Activated gamma-delta T cell (primary cell): Measurements from ENCODE around the gene SMCO2.
A peak's percentile ranks its signal among the peaks of the same experiment; 100 is the strongest.

Source experiments
- DNase-seq: peaks from one replicate; lab custom pipeline; 2025; lab: John Stamatoyannopoulos, UW

The SMCO2 gene

DNA sequence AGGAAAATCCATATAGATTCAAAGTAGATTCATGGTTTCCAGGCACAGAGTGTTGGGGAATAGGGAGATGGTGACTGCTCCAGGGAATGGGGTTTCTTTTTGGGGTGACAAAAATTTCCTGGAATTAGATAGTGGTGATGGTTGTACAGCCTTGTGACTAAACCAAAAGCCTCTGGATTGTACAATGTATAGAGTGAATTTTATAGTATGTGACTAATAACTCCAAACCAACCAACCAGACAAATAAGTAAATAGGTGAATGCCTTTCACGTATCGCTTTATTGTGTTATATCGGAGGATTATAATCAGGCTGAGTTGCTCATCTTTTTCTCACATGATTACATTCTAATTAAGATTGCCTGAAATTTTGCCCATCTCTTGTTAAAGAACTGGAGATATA is 52.8 kb downstream of the SMCO2 start:
- DNase-seq: no peak

DNA sequence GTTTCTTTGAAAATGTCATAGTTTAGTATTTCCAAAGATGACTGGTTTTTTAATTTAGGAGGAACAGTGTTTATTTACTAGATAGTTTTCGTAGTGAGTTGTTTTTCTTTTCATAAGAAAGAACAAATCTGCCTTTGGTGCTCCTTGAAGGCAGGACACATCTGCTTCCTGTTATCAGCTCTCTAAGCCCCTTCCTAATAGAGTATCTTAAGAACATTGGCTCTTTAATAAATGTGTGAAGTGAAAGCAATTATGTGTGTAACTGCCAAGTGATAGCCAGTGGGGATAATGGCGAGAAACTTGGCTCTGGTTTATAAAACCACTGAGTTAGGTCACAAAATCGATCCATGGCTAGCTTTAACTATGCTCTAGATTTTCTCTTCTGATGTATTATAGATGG is 54.0 kb downstream of the SMCO2 start:
- DNase-seq: no peak

DNA sequence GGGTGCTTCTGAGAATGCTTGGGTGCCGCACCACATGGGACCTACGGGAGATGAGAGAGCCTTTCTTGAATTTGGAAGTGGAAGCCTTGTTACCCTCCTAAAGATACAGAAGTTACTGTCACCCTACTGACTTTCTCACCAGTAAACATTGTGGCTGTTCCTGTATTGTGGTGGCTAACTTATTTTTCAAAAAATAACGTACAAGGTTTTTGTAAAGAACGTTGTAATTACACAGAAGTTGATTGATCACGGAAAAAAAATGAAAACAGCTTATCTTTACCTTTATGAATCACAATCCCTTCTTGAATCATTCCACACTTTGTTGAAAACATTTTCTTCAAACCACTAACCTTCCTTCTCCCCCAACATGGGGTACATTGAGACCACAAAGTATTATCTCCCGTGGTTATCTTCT is 55.5 kb downstream of the SMCO2 start:
- DNase-seq: no peak

DNA sequence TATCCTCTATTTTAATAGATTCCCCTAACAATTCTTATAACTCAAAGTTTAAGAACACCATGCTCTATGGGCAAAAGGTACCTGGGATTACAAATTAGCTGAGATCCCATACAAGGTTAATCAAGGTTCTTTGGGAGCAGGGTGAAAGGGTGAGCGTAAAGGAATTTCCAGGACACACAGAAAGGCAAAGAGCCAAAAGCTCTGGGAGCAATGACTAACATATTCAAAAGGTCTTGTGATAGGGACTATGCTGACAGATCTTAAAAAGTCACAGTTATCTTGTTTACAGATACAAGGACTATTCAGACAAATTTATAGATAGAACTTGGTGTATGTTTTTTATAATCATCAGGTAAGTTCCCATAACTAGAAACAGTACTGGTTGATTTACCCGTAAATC is 58.0 kb downstream of the SMCO2 start:
- DNase-seq: no peak

DNA sequence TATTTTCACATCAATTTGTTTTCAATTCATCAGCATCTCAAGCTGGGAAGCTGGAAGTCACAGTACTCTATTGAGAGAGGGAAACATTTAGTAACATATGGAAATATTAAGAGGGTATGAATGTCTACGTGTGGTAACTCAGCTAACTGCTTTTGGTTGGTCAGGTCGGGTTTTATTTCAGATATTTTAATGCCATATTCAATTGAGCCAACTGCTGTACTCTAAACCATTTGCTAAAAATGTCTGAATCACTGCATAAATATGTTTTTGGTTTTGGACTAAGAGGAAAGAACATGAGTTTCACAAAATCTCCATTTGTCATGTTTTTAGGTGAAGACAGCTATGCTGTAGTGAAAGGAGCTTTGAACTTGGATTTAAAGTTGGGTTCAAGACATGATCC is 58.6 kb downstream of the SMCO2 start:
- no peak for DNase-seq

DNA sequence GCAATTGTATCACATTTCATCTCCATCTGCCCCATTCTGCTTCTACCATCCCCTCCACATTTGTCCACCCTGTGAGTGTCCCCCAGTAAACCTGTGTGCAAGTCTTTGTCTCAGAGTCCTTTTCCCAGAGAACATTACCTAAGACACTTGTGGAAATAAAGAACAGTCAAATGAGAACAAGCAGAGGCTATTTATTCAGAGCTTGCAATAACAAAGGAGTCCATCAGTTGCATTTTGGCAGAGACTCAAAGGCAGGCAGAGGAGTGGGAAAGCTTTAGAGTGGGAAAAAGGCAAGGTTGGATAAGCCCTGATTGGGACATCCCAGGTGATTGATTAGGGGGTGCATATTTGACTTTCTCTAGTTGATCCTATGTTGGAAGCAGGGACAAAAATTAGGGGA is 59.2 kb downstream of the SMCO2 start:
- DNase-seq: no peak

DNA sequence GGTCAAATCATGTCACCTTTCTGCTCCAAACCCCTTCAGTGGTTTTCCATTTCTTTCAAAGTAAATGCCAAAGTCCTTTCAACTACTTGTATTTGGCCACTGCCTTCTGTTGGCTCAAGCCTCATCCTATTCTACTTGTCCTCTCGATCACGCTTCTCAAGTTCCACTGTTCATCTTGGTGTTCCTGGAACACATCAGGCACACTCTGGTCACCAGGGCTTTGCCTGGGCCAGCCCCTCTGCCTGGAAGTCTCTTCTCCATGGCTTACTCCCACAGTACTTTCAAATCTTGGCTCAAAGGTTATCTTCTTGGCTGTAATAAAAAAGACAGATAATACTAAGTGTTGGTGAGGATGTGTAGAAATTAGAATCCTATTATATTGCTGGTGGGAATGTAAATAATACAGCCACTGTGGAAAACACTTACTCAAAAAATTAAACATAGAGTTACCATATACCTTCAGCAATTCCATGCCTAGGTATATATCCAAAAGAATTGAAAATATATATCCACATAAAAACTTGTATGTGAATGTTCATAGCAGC is 60.2 kb downstream of the SMCO2 start:
- no peak for DNase-seq

DNA sequence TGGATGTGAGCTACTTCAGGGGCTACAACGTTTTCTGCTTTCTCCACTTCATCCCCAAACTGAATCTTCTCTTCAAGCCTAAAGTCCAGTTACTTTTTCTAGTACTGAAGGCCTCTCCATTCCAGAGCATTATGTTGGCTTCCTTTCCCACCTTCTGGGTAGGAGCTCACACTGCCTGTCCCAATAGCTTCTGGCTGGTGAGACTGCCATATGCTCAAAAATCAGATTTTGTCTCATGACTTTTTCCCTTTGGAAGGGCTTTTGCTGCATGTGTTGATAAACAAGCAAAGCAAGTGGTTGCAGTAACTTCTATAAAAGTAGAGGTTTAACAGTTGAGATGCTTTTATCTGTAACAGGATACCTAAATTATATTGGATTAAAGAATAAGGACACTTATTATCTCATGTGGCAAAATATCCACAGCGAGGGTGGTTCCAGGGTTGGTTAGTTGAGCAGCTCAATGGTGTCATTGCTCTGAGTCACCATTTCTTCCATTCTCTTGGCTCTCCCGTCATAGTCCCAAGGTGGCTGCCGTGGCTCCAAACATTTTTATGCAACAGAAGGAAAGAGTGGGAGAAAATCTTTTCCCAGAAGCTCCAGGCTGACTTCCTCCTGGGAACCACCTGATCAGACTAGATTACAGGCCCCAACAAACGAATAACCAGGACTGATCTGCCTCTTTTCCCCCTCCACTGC is 62.3 kb downstream of the SMCO2 start:
- DNase-seq: no peak

DNA sequence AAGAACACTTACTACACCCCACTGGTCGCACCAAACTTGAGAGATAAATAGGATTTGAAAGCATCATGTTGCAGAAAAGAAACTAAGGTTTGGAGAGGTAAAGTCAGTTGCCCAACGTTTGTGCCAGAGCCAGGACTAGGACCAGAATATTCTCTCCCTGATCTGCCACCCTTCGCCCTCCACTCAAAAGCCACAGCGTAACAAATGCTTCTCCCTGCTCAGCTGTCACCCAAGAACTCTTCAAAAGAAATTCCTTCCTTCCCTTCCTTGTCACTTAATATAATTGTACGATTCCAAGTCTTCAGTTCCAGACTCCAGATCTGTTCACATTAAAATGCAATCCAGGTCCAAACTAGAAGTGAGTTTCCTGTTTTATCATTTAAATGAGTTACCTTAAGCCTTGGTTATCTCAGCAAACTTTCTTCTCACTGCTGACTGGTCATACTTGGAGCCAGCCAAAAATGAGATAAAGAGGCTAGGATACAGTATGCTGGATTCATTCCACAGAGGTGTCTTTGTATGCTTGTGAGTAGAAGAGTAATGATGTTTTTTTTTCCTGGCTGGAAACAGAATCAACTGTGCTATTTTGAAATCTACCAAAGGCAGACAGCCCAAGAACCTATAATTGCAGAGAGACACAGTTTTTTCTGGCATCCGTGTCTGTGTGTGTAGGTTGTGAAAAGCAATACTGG is 64.6 kb downstream of the SMCO2 start:
- DNase-seq: no peak

DNA sequence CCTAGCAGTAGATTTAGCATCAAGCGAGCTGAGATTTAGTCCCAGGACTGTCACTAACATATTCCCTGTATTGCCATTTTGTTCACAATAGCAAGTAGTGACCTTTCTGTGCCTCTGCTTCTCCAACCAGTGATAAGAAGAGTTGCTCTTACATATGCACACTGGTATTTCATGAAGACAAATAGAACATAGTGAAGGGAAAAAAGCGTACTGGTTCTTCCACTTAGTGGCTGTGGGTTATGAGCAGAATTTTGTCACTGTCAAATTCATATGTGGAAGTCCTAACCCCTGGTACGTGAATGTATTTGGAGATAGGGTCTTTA is 65.1 kb downstream of the SMCO2 start:
- DNase-seq: no peak

DNA sequence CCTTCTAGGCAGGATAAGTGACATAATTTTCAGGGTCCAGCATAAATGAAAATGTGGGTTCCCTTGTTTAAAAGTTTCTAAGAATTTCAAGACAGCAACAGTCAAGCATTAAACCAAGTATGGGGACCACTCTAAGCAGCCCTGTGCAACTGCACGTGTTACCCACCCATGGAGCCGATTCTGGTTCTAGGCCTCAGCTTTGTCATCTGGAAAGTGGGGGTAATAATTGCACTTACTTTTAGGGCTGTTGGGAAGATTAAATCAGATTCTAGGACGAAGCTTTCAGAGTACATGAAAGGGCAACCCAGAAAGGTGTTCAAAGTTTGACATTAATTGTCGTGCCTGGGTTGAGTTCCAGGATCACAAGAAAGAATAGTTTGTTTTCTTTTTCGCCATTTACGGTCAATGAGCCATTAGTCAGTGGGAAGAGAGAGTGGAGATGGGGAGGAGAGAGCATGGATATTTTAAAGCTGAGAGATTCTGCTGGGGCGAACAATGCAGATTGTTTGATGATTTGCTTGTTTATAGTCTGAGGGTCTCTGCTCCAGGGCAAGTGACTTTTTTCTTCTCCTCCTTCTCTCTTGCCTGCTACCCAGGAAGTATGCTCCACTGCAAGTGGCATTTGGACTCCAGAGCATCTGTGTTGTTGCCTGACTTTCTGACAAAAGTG is 66.8 kb downstream of the SMCO2 start:
- no peak for DNase-seq

DNA sequence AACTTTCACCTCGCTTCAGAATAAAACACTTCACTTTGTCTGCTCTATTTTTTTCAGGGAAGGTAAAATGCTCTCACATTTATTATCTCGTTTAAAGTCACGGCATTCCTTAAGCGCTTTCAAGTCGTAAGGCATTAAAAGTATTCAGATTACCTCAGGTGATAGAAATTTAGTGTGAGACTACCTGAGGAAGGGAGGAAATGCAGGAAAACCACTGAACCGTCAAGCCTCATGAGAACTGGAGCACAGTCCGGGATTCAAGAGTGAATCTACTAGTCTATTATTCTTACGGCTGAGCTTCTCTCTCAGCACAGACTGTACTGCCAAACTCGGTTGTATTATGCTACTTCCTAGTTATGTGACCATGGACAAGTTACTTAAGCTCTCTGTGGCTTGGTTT is 69.1 kb downstream of the SMCO2 start:
- no peak for DNase-seq

DNA sequence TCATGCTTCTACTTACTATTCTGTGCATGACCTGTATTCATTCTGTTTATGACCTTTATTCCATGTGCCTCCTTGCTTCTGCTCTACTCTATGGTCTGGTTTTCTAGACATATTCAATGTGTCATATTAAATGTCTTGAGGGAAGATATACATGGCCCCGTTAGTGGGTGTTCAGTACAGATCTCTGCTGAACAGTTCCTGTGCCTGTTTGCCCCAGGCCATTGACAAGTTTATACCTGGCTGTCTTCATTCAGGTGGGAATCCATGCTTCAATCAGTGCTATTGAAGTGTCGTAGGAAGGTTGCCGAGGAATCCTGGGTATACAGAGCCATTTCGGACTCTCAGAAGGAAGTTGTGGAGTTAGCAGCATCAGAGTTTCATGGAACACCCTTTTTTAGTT is 70.1 kb downstream of the SMCO2 start:
- no peak for DNase-seq

DNA sequence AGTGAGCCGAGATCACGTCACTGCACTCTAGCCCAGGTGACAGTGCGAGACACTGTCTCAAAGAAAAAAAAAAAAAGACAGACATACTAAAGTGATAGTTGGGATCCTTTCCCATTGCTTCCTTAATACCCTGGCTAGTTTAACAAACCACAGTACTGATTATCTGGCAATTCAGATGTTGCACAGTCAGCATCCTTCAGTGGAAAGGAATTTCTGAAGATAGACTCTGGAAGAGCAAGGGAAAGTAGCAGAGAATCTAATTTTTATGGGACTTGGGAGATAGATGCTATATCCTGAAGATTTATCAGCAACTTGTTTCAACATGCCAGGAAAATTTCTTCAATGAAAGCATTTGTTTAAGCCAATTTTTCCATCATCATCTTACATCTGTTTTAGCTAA is 71.0 kb downstream of the SMCO2 start:
- no peak for DNase-seq

DNA sequence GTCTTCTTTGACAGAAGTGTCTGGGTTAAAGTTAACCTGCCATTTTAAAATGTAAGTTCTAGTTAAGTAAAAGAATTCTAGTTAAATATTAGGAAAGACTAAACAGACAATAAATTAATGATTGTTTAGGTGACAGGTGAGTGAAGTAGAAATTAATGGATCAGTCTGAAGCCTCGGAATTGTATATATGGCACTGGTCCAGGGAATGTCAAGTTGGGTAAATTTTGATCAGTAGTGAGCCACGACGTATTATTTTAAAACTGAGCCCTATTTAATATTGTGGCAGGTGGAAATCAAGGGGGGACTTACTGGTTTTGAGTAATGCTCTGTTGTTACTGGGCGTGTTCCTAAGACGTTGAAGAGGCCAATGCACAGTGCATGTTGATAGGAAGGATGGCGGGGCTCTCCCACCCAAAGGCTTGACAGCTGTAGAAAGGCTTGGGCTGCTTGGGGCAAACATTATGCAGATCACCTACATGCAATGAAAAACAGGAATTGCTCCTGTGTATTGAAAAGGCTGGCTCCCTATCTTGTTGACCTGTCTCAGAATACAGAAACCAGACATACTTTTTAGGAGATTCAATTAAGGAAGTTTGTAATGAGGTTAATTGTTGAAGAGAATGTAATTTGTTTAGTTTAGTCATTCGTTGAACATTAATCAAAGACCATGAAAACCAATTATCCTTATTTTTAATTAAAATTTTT is 71.6 kb downstream of the SMCO2 start:
- no peak for DNase-seq

DNA sequence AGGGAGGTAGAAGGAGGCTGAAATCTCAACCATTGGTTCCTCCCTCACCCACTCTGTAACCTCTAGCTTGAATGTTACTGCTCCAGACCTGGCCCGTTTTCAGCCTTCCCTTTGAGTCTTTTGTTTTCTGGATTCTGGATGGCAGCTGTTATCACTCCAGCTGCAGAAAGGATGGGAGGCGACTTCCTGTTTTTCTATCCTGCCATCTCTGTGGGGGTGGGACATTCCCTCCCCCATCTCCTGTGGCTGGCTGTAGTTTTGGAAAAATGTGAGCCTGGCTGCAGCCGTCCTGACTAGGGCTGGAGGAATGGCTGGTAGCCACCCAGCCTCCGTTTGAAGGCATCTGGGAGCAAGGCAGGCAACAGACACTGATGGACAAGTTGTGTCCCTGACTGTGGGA is 74.5 kb downstream of the SMCO2 start:
- no peak for DNase-seq

DNA sequence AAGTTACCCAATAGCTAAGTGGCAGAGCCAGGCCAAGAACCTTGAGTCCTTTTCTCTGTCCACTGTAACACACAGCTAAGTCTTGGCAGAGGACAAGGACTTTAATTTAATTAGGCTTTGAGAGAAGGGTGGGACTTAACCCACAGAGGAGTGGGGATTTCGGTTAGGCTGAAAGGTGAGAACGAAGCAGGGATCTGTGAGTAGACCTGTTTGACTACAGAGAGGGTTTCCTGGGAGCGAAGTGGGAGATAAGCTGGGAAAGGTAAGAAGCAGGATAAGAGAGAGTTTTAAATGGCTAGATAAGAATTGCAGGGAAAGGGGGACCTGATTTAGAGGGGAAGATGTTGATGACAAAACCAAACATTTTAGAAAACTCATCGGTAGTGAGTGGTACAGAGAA is 75.4 kb downstream of the SMCO2 start:
- DNase-seq: no peak

DNA sequence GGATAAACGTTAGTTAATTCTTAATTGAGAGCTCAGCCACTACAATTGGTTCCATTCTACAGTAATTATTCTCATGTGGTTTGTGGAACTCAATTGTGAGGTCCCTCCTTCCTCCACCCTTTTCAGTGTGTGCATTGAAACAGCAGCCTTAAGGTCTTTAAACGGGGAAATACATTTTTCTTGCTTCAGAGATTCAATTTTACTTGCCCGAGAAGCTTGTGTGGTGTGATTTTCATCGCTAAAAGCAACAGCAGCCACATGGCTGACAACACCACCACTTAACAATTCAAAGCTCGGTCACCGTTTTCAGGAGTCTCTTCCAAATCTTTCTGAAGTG is 76.7 kb downstream of the SMCO2 start:
- no peak for DNase-seq

DNA sequence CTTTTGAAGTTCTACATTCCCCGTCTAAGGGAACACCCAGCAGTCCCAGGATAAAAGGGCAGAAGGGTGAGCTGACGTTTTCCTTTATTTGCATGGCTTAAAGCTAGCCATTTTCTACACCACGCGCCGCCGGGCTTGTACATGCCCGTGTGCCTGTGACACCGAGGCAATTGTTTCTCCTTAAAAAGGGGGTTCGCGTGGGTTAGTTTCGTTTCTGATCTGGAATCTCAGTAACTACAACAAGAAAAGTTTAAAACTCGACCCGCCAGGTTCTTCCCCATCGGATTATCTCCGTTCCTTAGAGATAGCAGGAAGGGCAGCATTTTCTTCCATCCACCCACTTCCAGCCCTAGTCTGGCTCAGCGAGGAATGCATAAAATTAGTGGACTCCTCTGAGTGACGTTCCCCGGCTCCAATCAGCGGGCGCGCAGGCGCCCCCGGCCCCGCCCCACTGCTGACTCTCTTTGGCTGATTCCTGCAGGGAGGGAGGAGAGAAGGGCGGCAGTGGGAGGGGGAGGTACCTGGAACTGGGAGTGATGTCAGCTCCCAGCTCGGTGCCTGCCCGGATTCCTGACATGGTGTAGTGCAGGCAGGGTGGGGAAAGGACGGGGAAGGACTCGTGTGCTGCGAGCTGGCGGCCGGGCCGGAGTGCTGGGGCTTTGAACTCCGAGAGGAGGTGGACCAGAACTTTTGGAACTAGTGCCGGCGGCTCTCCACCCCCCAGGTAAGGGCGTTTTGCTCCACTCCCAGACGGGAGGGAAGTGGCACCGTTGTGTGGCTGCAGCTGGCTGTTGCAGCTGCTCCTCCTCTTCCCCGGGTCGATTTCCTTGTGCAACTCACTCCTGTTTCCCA is 77.3 kb downstream of the SMCO2 start, which contains the start of gene PPFIBP1:
Gene PPFIBP1, plus strand, starts transcription at position 565 of the 852 bp plus-strand sequence. CDS start 109,191 bp downstream, outside the sequence.
- DNase-seq: peak; percentile 90

DNA sequence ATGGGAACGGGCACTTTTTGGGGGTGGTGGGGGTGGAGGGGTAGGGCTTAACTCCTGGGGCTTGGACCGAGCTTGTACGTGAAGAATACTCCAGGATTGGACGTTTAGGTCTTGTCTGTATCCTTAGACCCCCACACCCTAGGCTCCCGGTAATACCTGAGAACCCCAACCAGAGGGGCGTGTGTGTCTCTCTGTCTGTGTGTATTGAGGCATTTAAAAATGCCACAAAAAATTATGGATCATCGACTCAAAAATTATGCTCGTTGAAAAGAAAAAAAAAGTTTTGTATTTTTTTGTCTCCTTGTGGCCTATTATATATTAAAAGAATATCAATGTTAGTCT is 77.9 kb downstream of the SMCO2 start:
- DNase-seq: no peak

DNA sequence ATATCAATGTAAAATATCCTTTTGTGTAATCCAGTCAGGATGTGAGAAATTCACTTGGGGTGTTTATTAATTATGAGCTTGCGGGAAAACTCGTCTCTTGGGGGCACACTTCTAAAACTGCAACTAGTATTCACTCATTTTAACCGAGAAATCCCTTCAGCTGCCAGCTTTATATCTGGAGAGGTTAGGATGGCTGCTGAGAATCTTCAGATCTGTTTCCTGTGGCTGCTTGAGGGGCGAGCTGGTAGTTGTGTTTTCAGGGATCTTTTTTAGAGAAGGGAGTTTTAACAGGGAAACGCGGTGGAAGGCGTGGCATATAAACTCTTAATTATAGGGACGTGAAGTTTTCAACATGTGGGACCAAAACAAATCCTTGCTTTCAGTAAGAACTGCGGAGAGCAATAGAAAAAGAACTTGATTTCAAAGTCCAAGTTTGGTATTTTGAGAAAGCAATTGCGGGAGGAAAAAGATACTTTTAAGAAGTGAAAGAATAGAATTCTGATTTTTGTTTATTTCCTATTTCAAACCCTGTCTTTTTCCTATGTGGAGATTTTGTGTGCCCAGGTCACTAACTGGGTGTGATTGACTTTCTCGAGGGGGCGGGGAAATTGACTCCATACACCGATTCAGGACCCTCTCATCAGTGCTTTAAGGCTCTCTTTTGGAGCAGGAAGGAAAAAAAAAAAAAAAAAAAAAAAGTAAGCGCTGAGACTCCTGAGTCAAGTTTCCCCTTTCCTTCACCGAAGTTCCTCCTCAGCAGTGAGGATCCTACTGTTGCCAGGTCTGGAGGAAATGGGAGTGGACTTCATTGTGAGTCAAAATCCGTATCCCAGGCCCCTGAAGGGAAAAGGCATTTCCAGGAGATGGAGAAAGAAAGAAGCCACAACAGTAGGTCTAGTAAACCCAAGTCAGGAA is 78.6 kb downstream of the SMCO2 start:
- no peak for DNase-seq
